ENCODE results near the gene CENPX. TPM values are rescaled to one million over a fixed set of nuclear protein-coding genes. Genes with fewer than 3 reads are reported as not detected.

The CENPX gene
- total RNA-seq, result 10 to 100 TPM; 46.0 to 74.0 (median 57.5) TPM

DNA sequence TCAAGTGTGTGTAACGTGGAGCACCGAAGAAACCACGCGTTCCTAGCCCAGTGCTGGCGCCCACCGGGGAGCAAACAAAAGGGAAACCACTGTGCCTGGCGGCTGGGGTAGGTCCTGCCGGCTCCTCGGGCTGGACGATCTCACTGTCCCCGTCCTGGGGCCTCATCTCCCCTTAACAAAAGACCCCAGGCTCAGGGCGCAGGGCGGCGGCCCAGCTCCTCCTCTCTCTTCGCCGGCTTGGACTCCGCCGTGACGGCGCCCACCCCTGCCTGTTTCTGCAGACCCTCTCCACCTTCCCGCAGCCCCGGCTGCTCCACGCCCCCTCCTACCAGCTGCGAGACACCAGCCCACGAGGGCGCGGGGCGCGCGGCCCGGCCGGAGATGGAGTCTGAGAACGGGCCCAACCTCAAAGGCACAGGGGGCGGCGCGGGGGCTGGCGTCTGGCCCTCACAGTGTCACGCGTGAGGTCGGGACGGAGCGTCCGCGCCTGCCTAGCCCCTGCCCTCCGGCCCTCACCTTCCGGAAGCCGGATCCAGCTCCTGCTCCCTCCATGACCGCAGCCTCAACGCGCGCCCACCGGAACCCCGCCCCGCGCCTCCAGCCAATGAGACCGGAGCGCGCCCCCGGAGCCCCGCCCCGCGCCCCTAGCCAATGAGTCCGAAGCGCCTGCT is at the start of gene CENPX:
CENPX (minus strand) TSS at position 569 of the 671 bp plus-strand sequence; CDS start at position 552, 17 bp downstream.
- no peak for TF ChIP-seq CTCF (IDR thresholded peaks at IDR 0.05; ENCODE audit: low read depth)

DNA sequence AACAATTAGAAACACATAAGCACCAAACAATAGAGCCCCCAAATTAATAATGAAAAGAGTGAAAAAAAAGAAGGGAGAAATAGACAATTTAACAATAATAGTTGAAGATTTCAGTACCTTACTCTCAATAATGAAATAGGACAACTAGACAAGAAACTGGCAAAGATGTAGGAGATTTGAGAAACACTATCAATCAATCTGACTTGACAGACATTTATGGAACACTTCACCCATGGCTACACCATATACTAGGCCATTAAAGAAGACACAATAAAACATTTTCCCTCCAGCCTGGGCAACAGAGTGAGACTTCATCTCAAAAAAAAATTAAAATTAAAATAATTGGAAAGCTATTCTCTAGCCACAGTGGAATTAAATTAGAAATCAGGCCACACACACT is 47.9 kb upstream of the CENPX start:
- TF ChIP-seq CTCF (IDR thresholded peaks at IDR 0.05; ENCODE audit: low read depth), result no peak

DNA sequence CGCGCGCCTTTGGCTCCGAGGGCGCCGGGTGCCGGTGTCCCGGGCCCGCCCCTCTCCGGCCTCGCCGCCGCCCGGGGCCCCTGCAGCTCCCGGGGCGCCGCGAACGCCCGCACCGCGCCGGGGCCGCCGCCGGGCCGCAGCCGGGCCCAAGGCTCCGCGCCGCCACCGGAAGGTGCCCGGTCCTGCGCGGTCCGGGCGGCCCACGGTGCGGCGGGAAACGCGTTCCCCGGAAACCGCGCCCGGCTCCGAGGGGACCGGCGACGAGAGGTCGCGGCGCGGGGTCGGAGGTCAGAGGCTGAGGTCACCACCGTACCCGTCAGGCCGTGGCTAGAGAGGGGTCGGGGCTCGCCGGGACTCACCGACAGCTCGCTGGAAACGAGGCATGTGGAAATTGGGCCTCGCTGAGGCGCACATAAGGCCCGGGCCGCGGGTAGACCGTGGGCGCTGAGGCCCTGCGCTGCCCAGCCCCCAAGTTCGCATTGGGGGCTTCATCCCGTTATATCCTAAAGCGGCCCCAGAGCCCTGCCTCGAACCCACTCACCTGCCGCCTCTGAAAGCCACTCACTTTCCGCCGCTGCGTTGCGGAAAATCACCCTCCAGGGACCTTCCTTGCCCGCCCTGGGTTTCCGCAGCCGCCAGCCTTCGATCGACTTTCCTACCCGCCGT is 43.1 kb upstream of the CENPX start, which contains the start of gene DUS1L:
DUS1L (minus strand) TSS at position 167 of the 666 bp plus-strand sequence. CDS start 745 bp downstream, outside the sequence.
- TF ChIP-seq CTCF (IDR thresholded peaks at IDR 0.05; ENCODE audit: low read depth), result no peak

- no peak for TF ChIP-seq CTCF (IDR thresholded peaks at IDR 0.05; ENCODE audit: low read depth)
Measured at GRCh38 chr17:82065193-82065637, 42.5 kb upstream of the CENPX start.

DNA sequence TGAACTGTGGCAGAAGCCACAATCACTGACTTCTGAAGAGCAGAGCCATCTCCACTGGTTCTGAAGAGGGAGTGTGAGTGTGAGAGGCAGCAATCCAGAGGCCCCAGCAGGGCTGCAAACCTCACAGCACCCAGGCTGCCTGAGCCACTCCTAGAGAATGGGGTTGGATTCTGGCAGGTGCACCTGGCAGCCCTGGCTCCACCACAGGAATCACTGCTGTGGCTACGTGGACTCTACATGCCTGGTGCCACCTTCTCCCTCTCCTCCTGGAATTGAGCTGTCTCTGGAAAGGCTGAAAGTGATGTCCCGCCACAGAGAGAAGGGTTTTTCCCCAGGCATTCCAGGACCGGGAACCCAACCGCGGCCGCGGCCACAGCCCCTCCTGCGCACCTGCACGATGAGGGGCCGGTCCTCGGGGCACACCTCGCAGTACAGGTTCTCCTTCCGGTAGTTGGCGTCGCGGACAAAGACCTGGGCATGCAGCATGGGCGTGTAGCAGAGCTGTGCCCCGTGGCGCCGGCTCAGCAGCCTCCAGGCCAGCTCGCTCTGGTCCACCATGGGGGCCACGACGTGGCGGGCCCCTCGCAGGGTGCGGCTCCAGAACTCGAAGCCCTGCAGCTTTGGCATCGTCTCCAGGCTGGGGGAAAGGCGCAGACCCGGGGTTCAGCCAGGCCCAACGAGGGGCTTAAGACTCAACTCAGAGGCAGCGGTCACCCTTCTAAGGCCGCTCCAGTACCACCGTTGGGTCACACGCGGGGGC is 41.9 kb upstream of the CENPX start:
- TF ChIP-seq CTCF (IDR thresholded peaks at IDR 0.05; ENCODE audit: low read depth), result no peak

DNA sequence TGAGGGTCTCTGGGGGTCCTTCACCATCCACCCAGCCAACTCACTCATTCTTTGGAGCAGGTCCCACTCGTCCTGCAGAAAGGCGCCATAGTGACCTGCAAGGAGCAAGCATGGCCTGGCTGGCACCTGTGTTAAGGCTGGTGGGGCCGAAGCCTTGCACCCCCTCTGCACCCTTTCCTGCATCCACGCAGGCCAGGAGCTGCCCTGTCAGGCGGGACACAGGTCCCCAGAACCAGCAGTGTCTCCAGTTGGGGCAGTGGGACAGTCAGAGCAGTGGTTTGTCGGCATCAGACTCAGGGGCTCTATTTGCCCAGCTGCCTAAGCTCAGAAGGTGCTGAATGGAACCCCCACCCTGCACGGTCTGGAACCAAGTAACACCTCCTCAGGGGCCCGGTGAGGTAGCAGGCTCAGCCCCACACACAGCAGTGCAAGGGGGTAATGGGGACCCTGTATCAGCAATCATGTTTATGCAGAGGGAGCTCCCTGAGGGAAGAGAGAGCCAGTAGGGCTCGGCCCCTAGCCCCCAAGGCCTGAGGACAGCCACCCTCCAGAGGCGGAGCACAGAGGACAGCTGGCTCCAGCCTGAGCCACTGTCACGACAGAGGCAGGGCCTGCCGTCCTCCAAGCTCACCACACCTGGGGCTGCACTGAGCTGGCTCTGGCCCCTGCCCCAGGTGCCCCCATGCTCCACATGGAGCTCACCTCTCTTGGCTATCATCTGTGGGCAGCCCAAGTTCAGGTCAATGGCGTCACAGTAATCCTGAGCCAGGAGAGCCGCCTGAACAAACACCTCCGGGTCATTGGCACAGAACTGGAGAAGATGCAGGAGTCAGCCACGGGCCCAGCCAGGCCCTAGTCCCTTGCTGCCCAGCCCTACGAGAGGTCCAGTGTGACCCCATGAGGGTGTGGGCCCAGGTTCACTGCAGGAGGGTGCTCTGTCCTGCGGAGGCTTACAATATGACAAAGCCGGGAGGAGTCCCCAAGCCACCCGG is 41.0 kb upstream of the CENPX start:
- TF ChIP-seq CTCF (IDR thresholded peaks at IDR 0.05; ENCODE audit: low read depth), result no peak
